Prostate gland (tissue), 2 donors: Measurements from ENCODE around the gene AHCYL2. TPM values are rescaled to one million over a fixed set of nuclear protein-coding genes. Genes with fewer than 3 reads are reported as not detected.

ENCODE experiments used
- DNase-seq: peaks from one replicate; pipeline ENCODE4 v3.0.0-alpha.2; 2019; ENCODE audit warnings: low spot score
- H3K27ac ChIP-seq, 2 donors: fragments of 200-600 bp; sonication (generic); 2 replicates each; pipeline ENCODE4 v1.5.1; 2017 to 2019
- H3K27me3 ChIP-seq: fragments of 200-600 bp; sonication (generic); replicated peaks from 2 replicates; pipeline ENCODE4 v1.5.1; 2019; ENCODE audit not compliant: insufficient read depth
- H3K36me3 ChIP-seq, 2 donors: fragments of 200-600 bp; sonication (generic); 1 replicate in 1 of 2; 2 replicates in 1 of 2; pipeline versions ENCODE4 v1.5.1 to v1.8.1; 2017 to 2019
- H3K4me1 ChIP-seq: fragments of 200-600 bp; sonication (generic); replicated peaks from 2 replicates; pipeline ENCODE4 v1.5.1; 2019
- H3K4me3 ChIP-seq, 2 donors: fragments of 200-600 bp; sonication (generic); 2 replicates each; pipeline ENCODE4 v1.5.1; 2017 to 2019
- H3K9me3 ChIP-seq: fragments of 200-600 bp; sonication (generic); 2 replicates; pipeline ENCODE4 v1.5.1; 2017
- CTCF ChIP-seq, 4 experiments: fragments of 200-600 bp in 2 of 4; fragments of 450-650 bp in 2 of 4; sonication (generic) in 2 of 4; IDR thresholded peaks; 1 replicate in 3 of 4; 2 replicates in 1 of 4; pipeline ENCODE4 v1.5.1; 2016 to 2019; ENCODE audit warnings: antibody characterized with exemption in 4 of 4, mild to moderate bottlenecking in 2 of 4, moderate library complexity in 2 of 4
- POLR2A ChIP-seq: fragments of 450-650 bp; IDR thresholded peaks from one replicate; pipeline ENCODE4 v1.6.1; 2016; ENCODE audit warnings: antibody characterized with exemption, mild to moderate bottlenecking
- POLR2AphosphoS5 ChIP-seq: sonication (generic); formaldehyde crosslinking; IDR thresholded peaks from one replicate; pipeline ENCODE4 v1.6.1; 2017; ENCODE audit warnings: antibody characterized with exemption
- WGBS: methylation state at CpG from one replicate; pipeline ENCODE4 v1.1.5; 2018; 5-methylcytosine and 5-hydroxymethylcytosine counted together
- intact Hi-C: fragments of 100-400 bp; cut with DNase I; formaldehyde crosslinking; loops from one replicate; pipeline ENCODE4 v1.14.2; 2022
- total RNA-seq, 2 donors: library from RNA; depleted of rRNA; stranded (reverse); fragments of >200 nt; gene quantifications; one replicate each; pipeline ENCODE4 v1.1.0, GENCODE V29; 2016

AHCYL2 gene
- total RNA-seq, 2 donors from 2014 or later = 15.2 to 38.3 TPM

GRCh38 chr7:129282865-129283264 lies 58.0 kb downstream of the AHCYL2 start:
- no peak overlapping the region for H3K27ac ChIP-seq
- H3K9me3 ChIP-seq = no peaks in the 10 kb centered on the region
- no peaks in the 10 kb centered on the region for H3K36me3 ChIP-seq
- DNase-seq = no peak
- TF ChIP-seq POLR2AphosphoS5 (no peak), CTCF (IDR thresholded peaks at IDR 0.05) (no peak), POLR2A (no peak)
- no peak overlapping the region for H3K4me3 ChIP-seq
- H3K4me1 ChIP-seq = no peaks in the 10 kb centered on the region
- H3K27me3 ChIP-seq = no peaks in the 10 kb centered on the region
- intact Hi-C loops = no loop called here
- WGBS = 78% methylated on average over 5 of the region's 5 CpGs

GRCh38 chr7:129283936-129284335 lies 59.1 kb downstream of the AHCYL2 start:
- no peak for TF ChIP-seq CTCF (IDR thresholded peaks at IDR 0.05)
- no peak for TF ChIP-seq POLR2AphosphoS5
- no peak for TF ChIP-seq POLR2A
- H3K4me3 ChIP-seq = no peak overlapping the region
- no peaks in the 10 kb centered on the region for H3K36me3 ChIP-seq
- no peaks in the 10 kb centered on the region for H3K4me1 ChIP-seq
- DNase-seq = no peak
- no peaks in the 10 kb centered on the region for H3K9me3 ChIP-seq
- WGBS = 77% methylated on average over 4 of the region's 4 CpGs
- no peaks in the 10 kb centered on the region for H3K27me3 ChIP-seq
- H3K27ac ChIP-seq = no peak overlapping the region
- intact Hi-C loops = no loop called here

- Histone ChIP-seq H3K9me3 (no peaks in the 10 kb centered on the region), H3K27me3 (no peaks in the 10 kb centered on the region), H3K36me3 (no peaks in the 10 kb centered on the region), H3K4me3 (no peak overlapping the region), H3K27ac (no peak overlapping the region), H3K4me1 (no peaks in the 10 kb centered on the region)
- intact Hi-C loops = no loop called here
- WGBS = 81% methylated on average over 2 of the region's 2 CpGs
- TF ChIP-seq POLR2A (no peak), POLR2AphosphoS5 (no peak), CTCF (IDR thresholded peaks at IDR 0.05) (no peak)
- DNase-seq = no peak
These were observed 60.3 kb downstream of the AHCYL2 start for GRCh38 chr7:129285111-129285510.

GRCh38 chr7:129292861-129293260 lies 68.0 kb downstream of the AHCYL2 start:
- Histone ChIP-seq H3K27ac (no peak overlapping the region), H3K4me3 (no peak overlapping the region), H3K36me3 (no peaks in the 10 kb centered on the region), H3K4me1 (no peaks in the 10 kb centered on the region), H3K27me3 (no peaks in the 10 kb centered on the region), H3K9me3 (no peaks in the 10 kb centered on the region)
- intact Hi-C loops = no loop called here
- no peak for TF ChIP-seq CTCF (IDR thresholded peaks at IDR 0.05)
- no peak for DNase-seq
- WGBS = 93% methylated on average over 3 of the region's 3 CpGs

- Histone ChIP-seq H3K4me3 (no peak overlapping the region), H3K27me3 (no peaks in the 10 kb centered on the region), H3K27ac (no peak overlapping the region), H3K4me1 (no peaks in the 10 kb centered on the region), H3K9me3 (no peaks in the 10 kb centered on the region), H3K36me3 (no peaks in the 10 kb centered on the region)
- no peak for DNase-seq
- 70% methylated on average over 2 of the region's 2 CpGs for WGBS
- intact Hi-C loops = no loop called here
- no peak for TF ChIP-seq POLR2AphosphoS5
- no peak for TF ChIP-seq CTCF (IDR thresholded peaks at IDR 0.05)
These were observed 70.2 kb downstream of the AHCYL2 start for GRCh38 chr7:129295015-129295423.
